ENCODE results near the gene VAT1. TPM values are rescaled to one million over a fixed set of nuclear protein-coding genes. Genes with fewer than 3 reads are reported as not detected.

The VAT1 gene
- total and polyA plus RNA-seq, 2 of the 13 experiments (the other 11 are each of a cell fraction or from before 2014, with no cell fraction given), result 143 to 205 TPM

- peak; percentile 72 for TF ChIP-seq MTF2 (CRISPR knock-in tag; IDR thresholded peaks at IDR 0.05; ENCODE audit: borderline replicate concordance)
- peak; percentile 100 for TF ChIP-seq STAT6 (CRISPR knock-in tag; IDR thresholded peaks at IDR 0.05; ENCODE audit: borderline replicate concordance)
- TF ChIP-seq ZNF644 (CRISPR knock-in tag; IDR thresholded peaks at IDR 0.05; ENCODE audit: low read depth), result peak; percentile 49; the same call in 1 of the 2 replicates
- peak; percentile 87 for TF ChIP-seq NCOA2 (CRISPR knock-in tag; IDR thresholded peaks at IDR 0.05)
- TF ChIP-seq PRPF4 (IDR thresholded peaks at IDR 0.05; ENCODE audit: low read depth, low read length, poor library complexity, severe bottlenecking), result peak; percentile 97
- TF ChIP-seq HOXD1 (CRISPR knock-in tag; IDR thresholded peaks at IDR 0.05), result peak; percentile 83
- TF ChIP-seq ZNF605 (CRISPR knock-in tag; IDR thresholded peaks at IDR 0.05), result peak; percentile 99
- TF ChIP-seq ZNF263 (CRISPR knock-in tag; IDR thresholded peaks at IDR 0.05), result peak; percentile 99
- peak; percentile 94 for TF ChIP-seq JUN (CRISPR knock-in tag; IDR thresholded peaks at IDR 0.05)
- no peak for TF ChIP-seq AKNA (CRISPR knock-in tag; IDR thresholded peaks at IDR 0.05; ENCODE audit: borderline replicate concordance)
- TF ChIP-seq ZFYVE20 (CRISPR knock-in tag; IDR thresholded peaks at IDR 0.05; ENCODE audit: borderline replicate concordance, low read depth), result no peak
- TF ChIP-seq HOXA5 (CRISPR knock-in tag; IDR thresholded peaks at IDR 0.05), result peak; percentile 97
- peak; percentile 47; the same call in 1 of the 2 replicates for TF ChIP-seq ZNF121 (CRISPR knock-in tag; IDR thresholded peaks at IDR 0.05)
- peak; percentile 60 for TF ChIP-seq ZEB1 (IDR thresholded peaks at IDR 0.05; ENCODE audit: insufficient replicate concordance, low read depth)
- peak; percentile 86 for TF ChIP-seq RNF2 (conservative IDR thresholded peaks at IDR 0.05; ENCODE audit: low read depth)
- peak; percentile 94 for TF ChIP-seq ZNF709 (CRISPR knock-in tag; IDR thresholded peaks at IDR 0.05)
- peak; percentile 78 for TF ChIP-seq ZNF773 (CRISPR knock-in tag; IDR thresholded peaks at IDR 0.05; ENCODE audit: borderline replicate concordance)
- TF ChIP-seq ZNF614 (CRISPR knock-in tag; IDR thresholded peaks at IDR 0.05; ENCODE audit: borderline replicate concordance), result peak; percentile 100
- peak; percentile 62; the same call in 1 of the 2 replicates for TF ChIP-seq NKX3-1 (CRISPR knock-in tag; IDR thresholded peaks at IDR 0.05)
- TF ChIP-seq ISX (CRISPR knock-in tag; conservative IDR thresholded peaks at IDR 0.05), result no peak
- TF ChIP-seq DRAP1 (CRISPR knock-in tag; IDR thresholded peaks at IDR 0.05), result peak; percentile 97
- TF ChIP-seq ZNF549 (CRISPR knock-in tag; IDR thresholded peaks at IDR 0.05), result no peak
- no peak for TF ChIP-seq PLRG1 (conservative IDR thresholded peaks at IDR 0.05)
Observed at GRCh38 chr17:42997984-42998938, 23.9 kb downstream of the VAT1 start, which contains the start of gene RPL27 (continued).
